HG03442 (cell line): ENCODE results near the gene FZD7.

Source experiments
- ATAC-seq: cut with Tn5 transposase; IDR thresholded peaks from one replicate; pipeline ENCODE4 v1.9.1; 2021; ENCODE audit warnings: mild to moderate bottlenecking, moderate library complexity; ENCODE audit not compliant: unreplicated experiment

Gene FZD7

DNA sequence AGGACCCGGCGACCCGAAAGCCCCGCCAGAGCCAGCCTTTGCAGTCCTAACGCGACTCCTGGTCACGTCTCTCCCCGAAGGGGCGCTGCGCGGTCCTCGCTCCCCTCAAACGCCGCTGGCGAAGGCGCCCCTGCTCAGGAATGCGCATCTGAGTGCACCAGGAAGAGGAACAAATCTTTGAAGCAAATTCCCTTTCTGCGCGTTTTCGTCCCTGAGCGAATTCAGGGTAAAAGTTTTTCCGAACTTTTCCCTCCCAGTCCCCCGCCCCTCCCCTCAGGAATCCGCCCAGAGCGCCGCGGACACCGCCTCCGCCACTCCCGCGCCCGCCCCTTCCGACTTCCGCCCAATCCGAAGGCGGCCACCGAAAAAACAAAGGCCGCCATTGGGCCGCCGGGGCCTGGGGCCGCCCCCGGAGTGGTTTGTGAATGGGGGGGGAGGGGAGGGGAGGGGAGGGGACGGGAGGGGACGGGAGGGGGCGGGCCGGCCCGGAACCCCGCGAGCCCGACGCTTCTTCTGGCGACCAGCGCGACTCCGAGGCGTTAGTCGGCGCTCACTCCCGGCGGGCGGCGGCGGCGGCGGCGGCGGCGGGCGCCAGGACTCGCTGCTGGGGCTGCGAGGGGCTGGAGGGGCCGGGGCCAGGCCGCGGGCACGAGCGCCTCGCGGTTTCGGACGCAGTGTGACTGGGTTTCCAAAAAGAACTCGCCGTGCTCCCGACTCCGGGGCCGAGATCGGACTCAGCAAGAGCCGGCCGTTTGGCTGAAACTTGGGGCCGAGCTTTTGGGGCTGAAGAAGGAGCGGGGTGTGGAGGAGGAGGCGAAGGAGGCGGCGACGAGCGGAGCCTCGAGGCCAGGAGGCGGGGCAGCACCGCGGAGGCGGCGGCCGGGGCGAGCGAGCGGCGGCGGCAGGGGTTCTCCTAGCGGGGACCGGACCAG is at the start of gene FZD7:
TSS of gene FZD7 (plus strand) at position 539 of the 932 bp plus-strand sequence. CDS start 793 bp downstream, outside the sequence.
- peak; percentile 74 for ATAC-seq

DNA sequence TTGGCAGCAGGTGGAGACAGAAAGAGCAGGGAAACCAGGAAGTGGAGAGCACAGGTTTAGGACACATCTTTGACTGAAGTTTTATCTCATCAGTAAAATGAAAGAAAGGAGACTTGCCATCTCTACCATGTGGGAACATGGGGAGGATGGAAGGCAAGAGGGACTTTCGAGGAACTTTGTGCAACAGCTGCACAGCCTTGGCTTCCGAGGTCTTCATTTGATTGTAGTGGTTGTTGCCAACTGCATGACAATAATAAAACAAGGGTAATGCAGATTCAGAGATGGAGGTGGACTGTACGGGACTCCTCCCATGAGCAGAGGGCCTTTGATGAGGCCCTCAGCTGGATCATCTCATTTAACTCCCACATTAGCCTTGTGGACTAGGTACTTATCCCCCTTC is 49.3 kb upstream of the FZD7 start:
- ATAC-seq = no peak

DNA sequence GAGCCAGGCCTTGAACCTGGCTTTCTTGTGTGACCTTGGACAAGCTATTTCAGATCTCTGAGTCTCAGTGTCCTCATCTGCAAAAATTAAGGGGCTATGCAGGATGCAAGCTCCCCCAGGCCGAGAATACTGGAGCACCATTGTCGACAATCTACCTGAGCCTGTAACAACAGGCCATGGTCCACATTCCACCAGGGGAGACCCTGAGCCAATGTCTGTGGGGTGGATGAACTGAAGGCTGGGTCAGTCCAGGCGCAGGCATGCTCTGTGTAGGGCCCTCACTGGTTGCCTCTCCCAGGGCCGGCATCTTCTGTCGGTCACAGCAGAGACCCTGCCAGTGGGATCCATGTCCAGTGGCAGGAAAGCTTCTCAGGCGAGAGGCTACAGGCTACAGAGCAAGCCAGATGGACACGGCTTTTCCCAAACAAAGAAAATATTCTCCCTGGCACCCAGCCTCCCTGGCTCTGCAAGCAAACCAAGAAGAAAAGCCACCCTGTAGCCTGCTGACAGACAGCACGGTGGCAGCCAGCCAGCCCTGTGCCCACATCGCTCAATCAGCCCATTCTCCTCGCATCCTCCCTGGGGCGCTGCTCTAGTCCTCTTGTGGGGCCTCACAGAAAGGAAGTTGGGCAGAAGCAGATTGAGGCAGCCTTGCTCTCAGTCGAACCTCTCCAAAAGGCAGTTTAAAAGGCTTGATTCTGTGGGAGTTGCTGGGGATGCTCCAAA is 48.7 kb upstream of the FZD7 start:
- ATAC-seq = no peak

DNA sequence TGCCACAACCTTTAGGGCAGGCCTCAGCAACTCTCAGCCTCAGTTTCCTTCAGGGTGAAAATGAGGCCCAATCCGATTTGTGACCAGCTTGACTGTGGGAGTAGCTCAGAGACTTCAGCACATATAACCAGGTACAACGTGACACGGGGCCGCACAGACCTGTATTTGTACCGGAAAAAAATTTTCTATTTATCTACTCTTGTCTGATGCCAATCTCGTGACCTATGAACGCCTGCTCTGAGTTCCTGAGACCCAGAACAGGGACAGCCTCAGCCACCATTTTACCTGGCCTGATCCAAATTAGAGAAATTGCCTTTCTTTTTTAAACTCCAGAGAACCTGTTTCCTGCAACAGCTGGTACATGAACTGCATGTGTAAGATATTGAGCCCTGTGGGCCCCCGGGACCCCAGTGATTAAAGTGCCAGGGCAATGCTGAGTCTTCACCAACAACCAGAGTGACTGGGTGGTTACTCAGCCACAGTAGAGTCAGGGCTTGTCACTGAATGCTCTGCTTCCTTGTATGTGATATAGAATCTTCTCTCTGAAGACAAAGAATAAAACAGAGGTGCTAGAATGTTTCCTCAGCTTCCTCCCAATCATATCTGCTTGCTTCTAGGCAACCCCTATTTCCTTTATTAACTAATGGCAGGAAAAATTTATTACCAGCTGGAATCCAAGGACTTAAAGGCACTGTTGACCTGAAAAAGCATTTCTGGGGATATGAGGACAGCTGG is 47.8 kb upstream of the FZD7 start:
- ATAC-seq = no peak

DNA sequence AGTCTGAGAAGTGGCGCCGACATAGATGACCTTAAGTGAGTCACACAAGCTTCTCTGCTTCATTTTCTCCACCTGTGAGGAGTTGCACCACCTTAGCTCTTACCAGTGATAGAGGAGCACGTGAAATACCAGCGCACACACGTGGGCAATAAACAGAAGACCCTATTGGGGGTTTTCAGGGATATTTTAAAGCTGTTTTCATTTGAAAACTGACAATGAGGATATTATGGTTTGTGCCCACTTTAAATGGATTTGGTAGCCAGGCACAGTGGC is 47.3 kb upstream of the FZD7 start:
- ATAC-seq = no peak

DNA sequence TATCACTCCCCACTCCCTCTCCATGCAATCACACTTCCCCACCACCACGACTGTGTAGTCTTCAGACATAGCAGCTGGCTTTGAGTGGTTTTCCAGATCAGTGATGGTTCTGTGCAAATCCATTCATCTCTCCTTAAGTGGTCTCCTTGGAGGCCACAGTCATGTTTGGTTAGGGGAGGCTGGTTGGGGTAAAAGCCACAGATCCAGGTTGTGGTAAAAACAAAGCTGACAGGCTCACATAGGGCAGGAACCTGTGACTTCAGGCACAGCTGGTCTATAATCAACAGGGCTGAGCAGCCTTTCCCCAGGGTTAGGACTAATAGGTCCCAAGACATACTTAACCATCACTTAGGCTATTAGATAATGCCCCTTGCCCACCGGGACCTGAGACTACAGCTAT is 46.2 kb upstream of the FZD7 start:
- ATAC-seq = no peak

DNA sequence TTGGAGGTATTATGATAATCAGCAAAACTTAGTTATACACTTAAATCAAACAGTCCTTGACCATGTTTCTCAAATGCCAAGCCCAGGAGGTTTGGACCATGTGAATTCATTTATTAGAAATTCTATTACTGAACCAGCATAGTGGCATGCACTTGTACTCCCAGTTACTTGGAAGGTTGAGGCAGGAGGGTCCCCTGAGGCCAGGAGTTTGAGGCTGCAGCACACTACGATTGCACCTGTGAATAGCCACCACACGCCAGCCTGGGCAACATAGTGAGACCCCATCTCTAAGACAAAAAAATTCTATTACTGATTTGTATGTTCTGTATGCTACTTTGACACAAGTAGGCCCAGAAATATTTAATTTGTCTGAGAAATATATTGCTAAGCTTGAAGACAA is 43.6 kb upstream of the FZD7 start:
- ATAC-seq = no peak

DNA sequence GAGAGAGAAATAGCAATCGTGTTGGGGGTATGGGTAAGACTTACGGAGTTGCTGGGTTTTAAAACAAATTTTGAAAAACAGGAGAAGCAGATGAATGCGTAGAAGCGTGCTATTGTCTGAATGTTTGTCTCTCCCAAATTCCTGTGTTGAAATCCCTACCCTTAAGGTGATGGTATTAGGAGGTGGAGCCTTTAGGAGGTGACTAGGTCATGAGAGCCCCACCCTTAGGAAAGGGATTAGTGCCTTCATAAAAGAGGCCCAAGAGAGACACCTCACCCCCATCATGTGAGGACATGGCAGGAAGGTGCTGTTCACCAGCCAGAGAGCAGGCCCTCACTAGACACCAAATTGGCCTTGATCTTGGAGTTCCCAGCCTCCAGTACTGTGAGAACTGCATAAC is 40.7 kb upstream of the FZD7 start:
- no peak for ATAC-seq

DNA sequence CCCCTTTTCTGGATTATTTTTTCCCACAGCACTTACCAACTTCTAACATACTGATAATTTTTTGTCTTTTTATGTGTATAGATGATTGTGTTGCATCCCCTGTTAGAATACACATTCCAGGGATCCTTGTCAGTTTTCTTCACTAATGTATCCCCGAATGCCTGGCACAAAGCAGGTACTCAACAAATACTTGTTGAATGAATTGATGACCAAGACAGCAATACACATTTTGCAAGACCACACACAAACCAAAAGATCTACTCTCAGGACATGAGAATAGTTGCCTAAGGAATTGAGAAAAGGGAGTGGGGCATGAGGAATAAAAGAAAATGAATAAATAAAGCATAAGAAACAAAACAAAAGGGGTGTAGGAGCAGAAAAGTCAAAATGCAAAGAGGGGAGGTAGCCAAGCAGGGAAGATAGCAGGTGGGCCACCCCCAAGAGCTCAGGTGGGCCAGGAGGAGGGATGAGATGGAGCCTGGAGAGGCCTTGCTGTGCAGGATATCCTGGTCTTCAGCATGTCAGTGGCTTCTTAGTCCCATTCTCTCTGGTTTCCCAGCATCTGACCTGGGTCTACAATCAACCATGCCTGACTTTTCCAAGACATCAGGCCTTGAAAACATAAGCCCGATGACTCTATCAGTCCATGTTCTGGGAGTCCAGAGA is 38.5 kb upstream of the FZD7 start:
- no peak for ATAC-seq

DNA sequence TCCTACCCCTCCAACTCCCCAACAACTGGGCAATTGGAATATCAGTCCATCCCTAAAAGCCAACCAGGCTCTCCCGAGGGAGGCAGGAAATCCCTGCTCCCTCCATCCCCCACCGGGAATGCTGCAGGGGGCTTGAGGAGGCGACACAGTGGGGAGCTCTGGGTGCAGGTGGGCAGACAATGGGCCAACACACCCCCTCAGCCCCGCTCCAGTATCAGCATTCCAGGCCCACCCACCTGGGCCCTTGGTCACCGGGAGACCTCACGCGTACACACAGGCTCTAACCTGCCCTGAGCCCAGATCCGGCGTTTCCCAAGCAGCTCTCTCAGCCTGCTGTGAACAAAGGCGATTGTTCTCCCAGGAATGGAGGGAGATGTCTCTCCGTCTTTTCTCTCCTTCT is 37.6 kb upstream of the FZD7 start:
- ATAC-seq = no peak

DNA sequence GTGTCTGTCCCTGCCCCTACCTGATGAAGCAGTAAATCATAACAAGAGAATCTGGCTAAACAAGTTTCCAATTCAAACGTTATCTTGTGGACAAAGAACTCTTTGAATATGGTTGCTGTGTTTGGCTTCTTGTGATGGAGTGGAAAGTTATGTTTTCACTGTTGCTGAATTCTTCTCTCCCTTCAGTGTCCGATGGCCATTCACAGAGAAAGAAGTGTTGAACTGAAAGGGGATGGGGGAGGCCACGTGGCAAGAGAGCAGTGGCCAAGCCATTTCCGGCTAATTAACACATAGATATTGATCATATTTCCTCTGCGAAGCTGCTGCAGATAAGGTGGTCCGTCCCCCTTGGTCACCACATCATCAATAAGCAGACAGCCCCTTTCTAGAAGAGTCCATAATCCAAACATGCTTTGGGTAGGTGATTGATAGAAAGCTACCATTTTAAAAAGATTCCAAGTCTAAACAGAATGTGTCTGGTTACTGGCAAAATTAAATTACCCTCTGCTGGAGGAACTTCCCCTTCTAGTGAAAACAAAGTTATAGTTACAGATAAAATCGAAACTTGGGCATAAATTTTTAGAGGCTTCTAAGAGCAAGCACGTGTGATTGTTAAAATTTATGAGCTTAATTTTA is 36.9 kb upstream of the FZD7 start:
- ATAC-seq = no peak

DNA sequence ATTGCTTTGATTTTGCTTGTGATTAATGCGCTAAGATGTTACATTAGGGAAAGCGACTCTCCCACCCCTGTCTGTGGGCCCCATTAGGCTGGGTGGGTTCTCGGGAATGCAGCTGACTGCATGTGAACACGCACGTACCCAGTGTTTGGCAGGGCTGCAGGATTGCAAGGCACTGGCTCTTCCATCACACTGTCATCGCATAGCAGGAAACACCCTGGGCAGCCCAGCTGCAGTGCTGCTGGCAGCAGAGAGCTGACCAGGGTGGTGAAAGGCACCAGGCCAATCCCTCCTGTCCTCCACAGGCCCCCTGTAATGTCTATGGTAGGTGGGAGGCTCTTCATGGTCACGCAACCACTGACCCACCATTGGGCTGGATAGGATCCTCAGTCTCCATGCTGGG is 34.4 kb upstream of the FZD7 start:
- no peak for ATAC-seq

DNA sequence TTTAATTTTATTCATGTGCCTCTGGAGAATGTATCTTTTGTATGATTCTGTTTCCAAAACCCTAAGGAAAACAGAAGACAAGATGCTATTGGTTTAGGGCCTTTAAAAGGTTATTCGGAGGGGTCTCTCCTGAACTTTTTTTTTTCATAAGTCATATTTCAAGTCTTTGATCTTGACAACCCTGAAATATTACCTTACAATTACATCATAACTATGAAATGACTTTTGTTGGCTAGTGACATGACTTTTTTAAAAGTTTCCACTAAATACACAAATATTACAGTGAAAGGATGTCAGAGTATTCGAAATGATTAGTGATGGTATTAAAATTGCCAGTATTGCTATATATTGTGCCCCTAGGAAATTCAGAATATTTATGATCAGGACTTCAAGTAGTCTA is 31.8 kb upstream of the FZD7 start:
- no peak for ATAC-seq

DNA sequence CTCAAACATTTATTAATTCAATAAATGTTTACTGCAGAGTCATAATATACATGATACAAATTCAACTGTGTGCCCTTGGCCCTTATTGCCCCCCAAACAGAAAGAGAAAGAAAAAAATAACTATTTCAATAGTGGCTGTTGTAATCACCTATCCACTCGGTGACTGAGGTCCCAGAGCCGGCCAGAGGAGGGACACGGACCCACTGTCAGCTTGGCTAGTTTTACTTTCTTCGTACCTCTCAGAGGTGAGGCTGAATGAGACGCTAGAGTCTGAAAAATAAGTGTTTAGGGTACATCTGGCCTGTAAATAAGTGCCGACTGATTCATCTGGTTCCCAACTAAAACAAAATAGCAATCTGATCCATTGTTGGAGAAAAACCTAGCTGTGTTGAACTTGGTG is 31.3 kb upstream of the FZD7 start:
- ATAC-seq = no peak

DNA sequence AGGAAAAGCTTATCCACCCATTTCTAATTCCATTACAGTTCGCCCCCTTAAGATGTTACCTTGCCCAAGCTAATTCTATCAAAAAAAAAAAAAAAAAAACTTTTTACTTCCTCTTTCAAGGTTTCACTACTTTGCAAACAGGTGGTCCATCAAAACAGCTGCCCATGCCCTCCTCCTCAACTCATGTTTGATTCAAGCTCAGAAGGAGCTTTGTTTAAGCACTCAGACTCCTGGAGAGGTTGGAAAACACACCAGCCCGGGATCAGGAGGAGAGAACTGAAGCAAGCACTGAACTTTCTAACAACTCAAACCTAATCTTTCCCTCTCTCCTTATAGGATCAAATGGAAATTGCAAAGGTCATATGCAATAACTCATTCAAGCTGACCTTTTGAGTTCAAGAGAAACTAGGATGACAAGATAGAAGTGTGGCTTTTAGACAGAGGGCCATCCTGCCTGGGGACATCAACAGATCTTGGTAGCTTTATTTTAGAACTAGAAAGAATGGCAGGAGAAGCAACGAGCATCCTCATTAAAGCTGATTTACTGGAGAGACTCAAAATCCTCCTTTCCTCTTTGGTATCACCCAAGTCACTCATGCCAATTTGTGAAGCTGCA is 28.3 kb upstream of the FZD7 start:
- no peak for ATAC-seq

DNA sequence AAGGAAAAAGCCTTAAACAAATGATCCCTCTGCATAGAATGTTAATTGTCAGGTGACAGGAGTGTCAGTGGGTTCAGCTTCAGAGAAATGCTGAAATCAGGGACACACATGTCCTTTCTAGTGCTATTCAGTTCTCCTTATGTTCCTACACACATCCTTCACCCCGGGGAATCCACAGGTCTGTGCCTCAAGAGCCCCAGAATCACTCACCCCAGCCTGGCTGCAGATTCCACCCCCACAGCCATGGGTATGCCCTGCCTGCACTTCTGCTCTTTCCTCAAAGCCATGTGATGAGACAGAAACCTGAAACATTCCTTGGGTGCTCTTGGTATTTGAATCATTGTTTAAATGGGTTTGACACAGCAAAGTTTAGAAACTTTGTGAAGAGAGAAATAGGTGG is 27.4 kb upstream of the FZD7 start:
- ATAC-seq = no peak

DNA sequence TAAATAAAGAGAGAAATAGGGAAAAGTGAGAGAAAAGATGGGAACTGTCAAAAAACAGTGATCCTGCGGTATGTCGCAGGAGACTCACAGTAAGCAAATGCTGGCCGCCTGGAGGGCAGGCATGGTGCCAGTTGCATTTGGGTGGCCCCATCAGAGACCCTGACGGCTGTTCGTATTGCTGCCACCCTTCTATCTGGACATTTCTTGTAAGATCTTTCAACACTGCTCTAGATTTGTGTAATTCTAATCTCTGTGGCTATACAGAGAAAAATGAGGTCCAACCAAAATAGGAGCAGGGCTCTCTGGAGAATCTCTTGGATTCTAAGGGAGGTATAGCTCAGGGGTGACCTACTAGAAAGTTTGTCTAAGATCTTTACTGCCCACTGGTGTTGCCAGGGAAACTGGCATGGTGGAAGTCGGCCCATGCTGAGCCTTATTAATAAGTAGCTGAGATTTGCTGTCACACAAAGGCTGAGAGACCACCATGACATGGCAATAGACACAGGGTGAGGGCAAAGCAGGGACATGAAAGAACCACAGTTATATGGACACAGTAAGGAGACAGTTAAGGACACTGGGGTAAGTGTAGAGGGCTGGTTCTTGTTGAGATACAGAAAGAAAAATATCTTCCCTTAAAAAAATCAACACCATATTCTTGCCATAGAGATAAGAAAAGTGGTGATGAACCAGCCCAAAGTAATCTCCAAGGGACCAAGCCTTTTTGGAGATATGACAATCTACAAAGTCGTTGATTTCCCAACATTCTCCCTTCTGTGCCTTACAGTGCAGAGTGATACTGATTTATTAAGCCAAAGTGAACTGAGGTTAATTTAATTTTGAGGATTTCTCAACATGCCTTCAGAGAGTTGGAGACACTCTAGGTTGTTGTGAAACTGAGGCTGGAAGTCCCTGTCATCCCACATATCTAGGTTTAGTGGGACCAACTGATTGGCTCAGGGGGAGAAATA is 26.4 kb upstream of the FZD7 start:
- ATAC-seq = no peak

DNA sequence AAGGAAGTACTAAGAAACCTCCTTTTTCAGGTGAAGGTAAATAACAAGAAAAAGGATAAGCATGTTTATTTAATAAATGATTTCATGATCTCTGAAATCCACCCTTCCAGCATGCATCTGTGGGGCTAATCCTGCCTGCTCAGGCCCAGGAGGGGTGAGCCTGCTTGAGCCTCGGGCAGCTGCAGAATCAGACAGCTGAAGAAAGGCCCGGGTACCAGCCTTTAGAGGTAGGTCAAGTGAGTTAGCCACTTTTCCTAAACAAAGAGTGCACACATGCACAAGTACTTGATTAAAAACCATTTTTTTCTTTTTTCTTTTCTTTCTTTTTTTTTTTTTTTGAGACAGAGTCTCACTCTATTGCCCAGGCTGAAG is 25.7 kb upstream of the FZD7 start:
- ATAC-seq = no peak

DNA sequence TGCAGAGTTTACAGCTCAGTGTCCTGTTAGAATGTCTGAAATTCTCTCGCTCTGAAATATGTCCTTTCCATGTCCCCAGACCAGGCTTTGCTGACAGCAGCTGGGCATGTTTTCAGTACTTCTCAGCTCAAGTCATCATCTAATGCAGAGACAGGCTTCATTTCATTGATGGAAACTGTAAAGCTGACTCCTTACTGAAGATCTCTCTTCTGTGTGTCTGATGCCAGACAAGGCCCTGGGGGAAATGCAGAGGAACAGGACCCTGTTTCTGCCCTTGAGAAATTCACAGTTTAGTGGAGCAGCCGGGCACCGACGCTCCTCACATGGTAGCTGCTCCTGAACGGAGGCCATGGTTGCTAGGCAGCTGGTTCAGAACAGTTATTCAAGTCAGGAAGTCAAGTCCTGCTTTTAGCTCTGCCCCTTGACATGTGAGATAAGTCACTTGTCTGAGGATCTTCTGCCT is 24.6 kb upstream of the FZD7 start:
- ATAC-seq = no peak
